ENCODE measurements around the gene CWH43. TPM values are rescaled to one million over a fixed set of nuclear protein-coding genes. Genes with fewer than 3 reads are reported as not detected.

Gene CWH43
- total RNA-seq, 1 donor from 2014 or later = not detected

GRCh38 chr4:49000806-49001205 is 14.7 kb downstream of the CWH43 start:
- TF ChIP-seq, protein P1, sequence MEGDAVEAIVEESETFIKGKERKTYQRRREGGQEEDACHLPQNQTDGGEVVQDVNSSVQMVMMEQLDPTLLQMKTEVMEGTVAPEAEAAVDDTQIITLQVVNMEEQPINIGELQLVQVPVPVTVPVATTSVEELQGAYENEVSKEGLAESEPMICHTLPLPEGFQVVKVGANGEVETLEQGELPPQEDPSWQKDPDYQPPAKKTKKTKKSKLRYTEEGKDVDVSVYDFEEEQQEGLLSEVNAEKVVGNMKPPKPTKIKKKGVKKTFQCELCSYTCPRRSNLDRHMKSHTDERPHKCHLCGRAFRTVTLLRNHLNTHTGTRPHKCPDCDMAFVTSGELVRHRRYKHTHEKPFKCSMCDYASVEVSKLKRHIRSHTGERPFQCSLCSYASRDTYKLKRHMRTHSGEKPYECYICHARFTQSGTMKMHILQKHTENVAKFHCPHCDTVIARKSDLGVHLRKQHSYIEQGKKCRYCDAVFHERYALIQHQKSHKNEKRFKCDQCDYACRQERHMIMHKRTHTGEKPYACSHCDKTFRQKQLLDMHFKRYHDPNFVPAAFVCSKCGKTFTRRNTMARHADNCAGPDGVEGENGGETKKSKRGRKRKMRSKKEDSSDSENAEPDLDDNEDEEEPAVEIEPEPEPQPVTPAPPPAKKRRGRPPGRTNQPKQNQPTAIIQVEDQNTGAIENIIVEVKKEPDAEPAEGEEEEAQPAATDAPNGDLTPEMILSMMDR (IDR thresholded peaks at IDR 0.05; ENCODE audit: unreplicated experiment) = no peak
- peaks cover 54% of the 10 kb centered on the region for H3K9me3 Mint-ChIP-seq
- H3K27ac Mint-ChIP-seq = no peak overlapping the region
- H3K27me3 Mint-ChIP-seq (ENCODE audit: low read depth) = no peaks in the 10 kb centered on the region
- DNase-seq (ENCODE audit: low spot score in 2 of 2, unreplicated experiment in 2 of 2) = no peak
- no peaks in the 10 kb centered on the region for H3K36me3 Mint-ChIP-seq
- no peaks in the 10 kb centered on the region for H3K4me1 Mint-ChIP-seq
- no peak overlapping the region for H3K4me3 Mint-ChIP-seq

- Mint-ChIP-seq H3K4me3 (no peak overlapping the region), H3K4me1 (no peaks in the 10 kb centered on the region), H3K36me3 (no peaks in the 10 kb centered on the region), H3K27me3 (ENCODE audit: low read depth) (no peaks in the 10 kb centered on the region), H3K27ac (no peak overlapping the region), H3K9me3 (peaks cover 57% of the 10 kb centered on the region)
- TF ChIP-seq, protein P1 (IDR thresholded peaks at IDR 0.05; ENCODE audit: unreplicated experiment) = no peak
- no peak for DNase-seq (ENCODE audit: low spot score in 2 of 2, unreplicated experiment in 2 of 2)
These were observed 16.9 kb downstream of the CWH43 start for GRCh38 chr4:49002931-49003330.

- H3K27me3 Mint-ChIP-seq (ENCODE audit: low read depth) = no peaks in the 10 kb centered on the region
- H3K36me3 Mint-ChIP-seq = no peaks in the 10 kb centered on the region
- H3K9me3 Mint-ChIP-seq = peaks cover 80% of the 10 kb centered on the region
- DNase-seq (ENCODE audit: low spot score in 2 of 2, unreplicated experiment in 2 of 2) = no peak
- no peak overlapping the region for H3K4me3 Mint-ChIP-seq
- no peak overlapping the region for H3K27ac Mint-ChIP-seq
- TF ChIP-seq, protein P1 (IDR thresholded peaks at IDR 0.05; ENCODE audit: unreplicated experiment) = no peak
- H3K4me1 Mint-ChIP-seq = no peaks in the 10 kb centered on the region
These were observed 32.7 kb downstream of the CWH43 start for GRCh38 chr4:49018718-49019295.

GRCh38 chr4:49032440-49033161 is 46.5 kb downstream of the CWH43 start:
- H3K4me3 Mint-ChIP-seq = no peak overlapping the region
- no peaks in the 10 kb centered on the region for H3K4me1 Mint-ChIP-seq
- H3K27me3 Mint-ChIP-seq (ENCODE audit: low read depth) = no peaks in the 10 kb centered on the region
- no peaks in the 10 kb centered on the region for H3K36me3 Mint-ChIP-seq
- TF ChIP-seq, protein P1 (IDR thresholded peaks at IDR 0.05; ENCODE audit: unreplicated experiment) = no peak
- peaks cover 80% of the 10 kb centered on the region for H3K9me3 Mint-ChIP-seq
- no peak for DNase-seq (ENCODE audit: low spot score in 2 of 2, unreplicated experiment in 2 of 2)
- H3K27ac Mint-ChIP-seq = no peak overlapping the region

DNA sequence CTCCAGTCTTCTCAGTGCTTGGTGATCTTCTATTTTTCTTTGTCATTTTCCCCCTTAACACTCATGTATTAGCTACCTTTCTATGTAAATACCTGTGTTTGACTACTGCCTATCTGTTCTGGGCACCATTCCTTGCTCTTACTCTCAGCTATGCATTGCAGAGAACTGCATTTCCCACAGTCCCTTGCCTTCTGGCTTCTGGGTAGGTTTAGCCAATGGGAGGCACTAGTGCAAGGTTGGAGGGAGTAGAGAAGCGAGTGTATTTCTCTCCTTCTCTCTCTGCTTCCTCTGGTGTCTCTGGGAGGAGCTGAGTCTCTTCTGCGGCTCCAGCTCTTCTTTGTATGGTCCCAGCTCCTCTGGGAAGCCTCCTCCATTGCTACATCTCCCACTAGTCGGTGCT is 50.5 kb downstream of the CWH43 start:
- Mint-ChIP-seq H3K36me3 (no peaks in the 10 kb centered on the region), H3K4me3 (no peak overlapping the region), H3K9me3 (peaks cover 57% of the 10 kb centered on the region), H3K27me3 (ENCODE audit: low read depth) (no peaks in the 10 kb centered on the region), H3K27ac (no peak overlapping the region), H3K4me1 (no peaks in the 10 kb centered on the region)
- TF ChIP-seq, protein P1 (IDR thresholded peaks at IDR 0.05; ENCODE audit: unreplicated experiment) = no peak
- DNase-seq (ENCODE audit: low spot score in 2 of 2, unreplicated experiment in 2 of 2) = no peak

All from mesothelial cell of epicardium (in vitro differentiated cells).